IMR-90 (cell line): ENCODE results near the gene PABPC1L. TPM values are rescaled to one million over a fixed set of nuclear protein-coding genes. Genes with fewer than 3 reads are reported as not detected.

Source experiments
- ATAC-seq: fragments of 200-7000 bp; cut with Tn5 transposase; 2 replicates; pipeline ENCODE4 v1.9.1; 2020; ENCODE audit warnings: low read depth, mild to moderate bottlenecking, moderate library complexity
- BruUV-seq: library from RNA; stranded (reverse); fragments of 400-500 nt; replicated peaks from 2 replicates; lab custom pipeline; 2021; lab: Mats Ljungman, UMichigan
- CTCF ChIA-PET: fragments of 300-600 bp; formaldehyde crosslinking; extraction: SDS; loops from one replicate; lab custom pipeline; 2021; ENCODE audit warnings: antibody characterized with exemption; lab: Yijun Ruan, JAX
- POLR2A ChIA-PET: fragments of 300-600 bp; sonication (Branson Sonifier 250); formaldehyde crosslinking; loops from one replicate; lab custom pipeline; 2022; ENCODE audit warnings: antibody characterized with exemption; ENCODE audit not compliant: unreplicated experiment; lab: Charles Lee
- DNase-seq: peaks from one replicate; pipeline ENCODE4 v3.0.0; 2013
- H2AFZ ChIP-seq: replicated peaks from 2 replicates; pipeline ENCODE3; 2013; ENCODE audit warnings: low read length, mild to moderate bottlenecking; ENCODE audit not compliant: poor library complexity
- H2AK5ac ChIP-seq: 2 replicates; pipeline ENCODE4 v1.6.1; 2013; ENCODE audit warnings: low read depth, low read length, inconsistent platforms
- H2AK9ac ChIP-seq: replicated peaks from 2 replicates; pipeline ENCODE3; 2013; ENCODE audit warnings: mild to moderate bottlenecking, low read depth, low read length, moderate library complexity; ENCODE audit not compliant: poor library complexity
- H2BK120ac ChIP-seq: 2 replicates; pipeline ENCODE4 v1.6.1; 2013; ENCODE audit warnings: low read depth, low read length, inconsistent platforms
- H2BK15ac ChIP-seq: 3 replicates; pipeline ENCODE4 v1.6.1; 2013; ENCODE audit warnings: low read depth, low read length, inconsistent platforms
- H2BK20ac ChIP-seq: 2 replicates; pipeline ENCODE4 v1.6.1; 2013; ENCODE audit warnings: low read depth, mild to moderate bottlenecking, inconsistent platforms, low read length, moderate library complexity
- H2BK5ac ChIP-seq: 2 replicates; pipeline ENCODE4 v1.6.1; 2013; ENCODE audit warnings: mild to moderate bottlenecking, low read depth, low read length, inconsistent platforms; ENCODE audit not compliant: poor library complexity, severe bottlenecking
- H3K14ac ChIP-seq: replicated peaks from 2 replicates; pipeline ENCODE4 v1.6.1; 2013; ENCODE audit warnings: low read depth, low read length, inconsistent platforms
- H3K18ac ChIP-seq: 2 replicates; pipeline ENCODE4 v1.6.1; 2013; ENCODE audit warnings: low read depth, low read length, control low read depth
- H3K23ac ChIP-seq: 2 replicates; pipeline ENCODE4 v1.6.1; 2013; ENCODE audit warnings: low read depth, low read length, inconsistent platforms
- H3K27ac ChIP-seq: 2 replicates; pipeline ENCODE4 v1.5.1; 2013; ENCODE audit warnings: mild to moderate bottlenecking, control low read depth, low read length; ENCODE audit not compliant: insufficient read depth
- H3K27me3 ChIP-seq: 2 replicates; pipeline ENCODE4 v1.6.1; 2013; ENCODE audit warnings: low read length; ENCODE audit not compliant: control insufficient read depth, insufficient read depth
- H3K36me3 ChIP-seq: 2 replicates; pipeline ENCODE4 v1.6.1; 2013; ENCODE audit warnings: low read length, mixed read lengths; ENCODE audit not compliant: control insufficient read depth, insufficient read depth
- H3K4ac ChIP-seq: 2 replicates; pipeline ENCODE4 v1.6.1; 2013; ENCODE audit warnings: low read depth, low read length, inconsistent platforms
- H3K4me1 ChIP-seq: 2 replicates; pipeline ENCODE4 v1.6.1; 2013; ENCODE audit warnings: low read length, mixed read lengths; ENCODE audit not compliant: control insufficient read depth, insufficient read depth
- H3K4me2 ChIP-seq: 2 replicates; pipeline ENCODE4 v1.6.1; 2013; ENCODE audit warnings: low read depth, mild to moderate bottlenecking, control low read depth, low read length, moderate library complexity
- H3K4me3 ChIP-seq: 2 replicates; pipeline ENCODE4 v1.5.1; 2013; ENCODE audit warnings: low read depth, mild to moderate bottlenecking, control low read depth, low read length, moderate library complexity; ENCODE audit not compliant: insufficient read depth
- H3K56ac ChIP-seq: 2 replicates; pipeline ENCODE4 v1.6.1; 2013; ENCODE audit warnings: low read length, inconsistent platforms; ENCODE audit not compliant: insufficient read depth; ENCODE audit errors: extremely low read depth
- H3K79me1 ChIP-seq, 2 experiments: 2 replicates each; pipeline ENCODE4 v1.6.1; 2013; ENCODE audit warnings: low read length in 2 of 2, inconsistent platforms in 1 of 2, low read depth in 1 of 2
- H3K9ac ChIP-seq: 2 replicates; pipeline ENCODE4 v1.6.1; 2013; ENCODE audit warnings: low read depth, low read length, control low read depth
- H3K9me1 ChIP-seq: 2 replicates; pipeline ENCODE4 v1.6.1; 2013; ENCODE audit warnings: low read length, inconsistent platforms; ENCODE audit not compliant: insufficient read depth
- H3K9me3 ChIP-seq: 2 replicates; pipeline ENCODE4 v1.6.1; 2013; ENCODE audit warnings: low read length; ENCODE audit not compliant: control insufficient read depth, insufficient read depth
- H4K20me1 ChIP-seq: 2 replicates; pipeline ENCODE4 v1.6.1; 2013; ENCODE audit warnings: low read length, inconsistent platforms; ENCODE audit not compliant: insufficient read depth
- H4K5ac ChIP-seq: 2 replicates; pipeline ENCODE4 v1.6.1; 2013; ENCODE audit warnings: mild to moderate bottlenecking, low read depth, low read length, control low read depth
- H4K8ac ChIP-seq, 2 experiments: 2 replicates each; pipeline ENCODE4 v1.6.1; 2013; ENCODE audit warnings: low read depth in 2 of 2, low read length in 2 of 2, control low read depth in 1 of 2, inconsistent platforms in 1 of 2
- H4K91ac ChIP-seq: 2 replicates; pipeline ENCODE4 v1.6.1; 2013; ENCODE audit warnings: low read depth, low read length, inconsistent platforms; ENCODE audit not compliant: insufficient read depth
- RFX5 ChIP-seq: IDR thresholded peaks from 2 replicates; pipeline ENCODE4 v1.8.0; 2012; ENCODE audit warnings: low read depth, mild to moderate bottlenecking, low read length, moderate library complexity
- WGBS, 2 experiments: methylation state at CpG; one replicate each; pipeline versions ENCODE4 v1.1.5 to v1.1.7; 2013; ENCODE audit warnings: missing lambda C conversion rate in 2 of 2; ENCODE audit not compliant: insufficient read length in 1 of 2; ENCODE audit errors: extremely low coverage in 2 of 2; 5-methylcytosine and 5-hydroxymethylcytosine counted together
- dilution Hi-C: fragments of 300-500 bp; cut with HindIII; formaldehyde crosslinking; loops from one replicate; pipeline ENCODE4 v1.14.3; 2018; ENCODE audit warnings: low sequenced_read_pairs; ENCODE audit not compliant: unreplicated experiment
- in situ Hi-C: fragments of 300-500 bp; cut with MboI; formaldehyde crosslinking; loops from 3 replicates; pipeline ENCODE4 v1.14.3; 2019; ENCODE audit warnings: low sequenced_read_pairs, inconsistent platforms, mixed read lengths
- intact Hi-C: fragments of 100-400 bp; cut with micrococcal nuclease; formaldehyde crosslinking; loops from 2 replicates; pipeline ENCODE4 v1.10.0; 2022
- polyA plus RNA-seq, 3 experiments: library from polyadenylated mRNA; depleted of rRNA; stranded (reverse); fragments of >200 nt; gene quantifications; 2 replicates each; pipeline ENCODE4 v1.2.3, GENCODE V29; 2012; ENCODE audit warnings: low replicate concordance in 1 of 3
- total RNA-seq: library from RNA; depleted of rRNA; stranded (reverse); fragments of >200 nt; gene quantifications from 2 replicates; pipeline ENCODE4 v1.2.3, GENCODE V29; 2012
- TF ChIP-seq, protein P1 (sequence below): conservative IDR thresholded peaks from 2 replicates; pipeline ENCODE4 v1.5.1; 2012; ENCODE audit warnings: mild to moderate bottlenecking, low read depth, low read length, improper control_type of control experiment

Gene PABPC1L
- total and polyA plus RNA-seq, 2 of the 4 experiments (the other 2 are of a cell fraction) = 6.1 to 82.4 TPM

DNA sequence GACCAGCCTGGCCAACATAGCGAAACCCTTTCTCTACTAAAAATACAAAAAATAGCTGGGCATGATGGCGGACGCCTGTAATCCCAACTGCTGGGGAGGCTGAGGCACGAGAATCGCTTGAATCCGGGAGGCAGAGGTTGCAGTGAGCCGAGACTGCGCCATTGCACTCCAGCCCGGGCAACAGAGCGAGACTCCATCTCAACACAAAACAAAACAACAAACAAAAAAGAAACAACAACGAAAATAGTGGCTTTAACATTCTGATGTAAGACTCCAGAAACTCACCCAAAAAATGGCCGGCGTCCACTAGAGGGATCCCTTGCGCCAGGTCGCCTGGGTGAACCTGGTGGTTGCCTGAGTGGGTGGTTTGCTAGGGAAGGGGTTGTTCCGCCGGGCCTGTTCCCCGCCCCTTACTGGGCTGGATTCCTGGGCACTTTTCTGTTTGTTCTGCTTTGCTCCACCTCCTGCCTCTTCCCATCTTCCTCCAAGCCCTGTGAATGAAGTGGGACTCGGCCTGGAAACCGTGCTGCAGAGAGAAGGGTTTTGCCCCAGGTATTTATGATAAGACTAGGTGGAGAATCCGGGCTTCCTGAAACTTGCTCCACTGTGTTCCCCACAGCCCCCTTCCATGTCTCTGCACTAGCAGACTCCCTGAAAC, 1.5 kb downstream of the PABPC1L start:
- Histone ChIP-seq H3K4ac (no peak overlapping the region), H2AK5ac (no peak overlapping the region), H3K79me1 (peaks cover 16 to 19% of the 10 kb centered on the region in 2 experiments), H3K14ac (no peak overlapping the region), H4K8ac (no peak overlapping the region), H3K4me2 (no peak overlapping the region), H3K9me3 (no peaks in the 10 kb centered on the region), H4K91ac (no peak overlapping the region), H3K56ac (no peak overlapping the region), H3K36me3 (peaks cover 22% of the 10 kb centered on the region), H3K27me3 (no peaks in the 10 kb centered on the region), H2AFZ (no peak overlapping the region), H3K18ac (no peak overlapping the region), H2BK15ac (no peak overlapping the region), H2AK9ac (peak overlapping the region; percentile 9), H4K5ac (no peak overlapping the region), H3K27ac (no peak overlapping the region), H3K23ac (no peak overlapping the region), H2BK5ac (no peak overlapping the region), H2BK120ac (no peak overlapping the region), H3K9me1 (peaks cover 12% of the 10 kb centered on the region), H4K20me1 (peaks cover 9% of the 10 kb centered on the region; the same call in 1 of the 2 replicates), H3K9ac (no peak overlapping the region), H3K4me1 (peaks cover 4% of the 10 kb centered on the region), H3K4me3 (no peak overlapping the region), H2BK20ac (no peak overlapping the region)
- POLR2A ChIA-PET = no interaction called here
- 87% methylated on average over 3 of the region's 21 CpGs; no CpG with 5 or more reads in 1 of the 2 experiments for whole genome bisulfite sequencing, 2 experiments
- no peak for TF ChIP-seq RFX5
- TF ChIP-seq, protein P1, sequence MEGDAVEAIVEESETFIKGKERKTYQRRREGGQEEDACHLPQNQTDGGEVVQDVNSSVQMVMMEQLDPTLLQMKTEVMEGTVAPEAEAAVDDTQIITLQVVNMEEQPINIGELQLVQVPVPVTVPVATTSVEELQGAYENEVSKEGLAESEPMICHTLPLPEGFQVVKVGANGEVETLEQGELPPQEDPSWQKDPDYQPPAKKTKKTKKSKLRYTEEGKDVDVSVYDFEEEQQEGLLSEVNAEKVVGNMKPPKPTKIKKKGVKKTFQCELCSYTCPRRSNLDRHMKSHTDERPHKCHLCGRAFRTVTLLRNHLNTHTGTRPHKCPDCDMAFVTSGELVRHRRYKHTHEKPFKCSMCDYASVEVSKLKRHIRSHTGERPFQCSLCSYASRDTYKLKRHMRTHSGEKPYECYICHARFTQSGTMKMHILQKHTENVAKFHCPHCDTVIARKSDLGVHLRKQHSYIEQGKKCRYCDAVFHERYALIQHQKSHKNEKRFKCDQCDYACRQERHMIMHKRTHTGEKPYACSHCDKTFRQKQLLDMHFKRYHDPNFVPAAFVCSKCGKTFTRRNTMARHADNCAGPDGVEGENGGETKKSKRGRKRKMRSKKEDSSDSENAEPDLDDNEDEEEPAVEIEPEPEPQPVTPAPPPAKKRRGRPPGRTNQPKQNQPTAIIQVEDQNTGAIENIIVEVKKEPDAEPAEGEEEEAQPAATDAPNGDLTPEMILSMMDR = peak; percentile 34
- dilution Hi-C loops = no loop called here
- CTCF ChIA-PET = interaction anchor here (1.6 kb wide), 1 partner anchor 23 kb away, joined by 3 read pairs; no protein-coding TSS in a partner anchor
- peak; percentile 28 for DNase-seq
- intact Hi-C loops = no loop called here
- in situ Hi-C loops = no loop called here
- no peak for ATAC-seq
- no TSS peak for BruUV-seq
